MCF 10A (cell line): ENCODE results near the gene RXRA. TPM values are rescaled to one million over a fixed set of nuclear protein-coding genes. Genes with fewer than 3 reads are reported as not detected.

ENCODE experiments used
- BruUV-seq: library from RNA; stranded (reverse); fragments of 400-500 nt; replicated peaks from 2 replicates; lab custom pipeline; 2021; lab: Mats Ljungman, UMichigan
- CTCF ChIA-PET: fragments of 300-600 bp; sonication (Branson Sonifier 250); formaldehyde crosslinking; extraction: SDS; loops from one replicate; lab custom pipeline; 2021; ENCODE audit warnings: antibody characterized with exemption, inconsistent platforms; lab: Yijun Ruan, JAX
- POLR2A ChIA-PET: fragments of 300-600, 350-650 bp; sonication (Branson Sonifier 250); formaldehyde crosslinking; extraction: SDS; loops from one replicate; lab custom pipeline; 2020; ENCODE audit warnings: antibody characterized with exemption, inconsistent platforms; lab: Yijun Ruan, JAX
- DNase-seq: peaks from one replicate; pipeline ENCODE4 v3.0.0-alpha.2; 2018; ENCODE audit not compliant: unreplicated experiment
- H3K27ac Mint-ChIP-seq: one replicate; pipeline ENCODE4 v1.8.0; 2022; ENCODE audit warnings: mild to moderate bottlenecking, low read depth, mixed read lengths; ENCODE audit not compliant: unreplicated experiment
- H3K27me3 Mint-ChIP-seq: one replicate; pipeline ENCODE4 v1.8.0; 2022; ENCODE audit warnings: mixed read lengths; ENCODE audit not compliant: insufficient read depth, unreplicated experiment
- H3K36me3 Mint-ChIP-seq: one replicate; pipeline ENCODE4 v1.8.0; 2022; ENCODE audit warnings: mild to moderate bottlenecking, moderate library complexity, mixed read lengths; ENCODE audit not compliant: insufficient read depth, unreplicated experiment
- H3K4me1 Mint-ChIP-seq: one replicate; pipeline ENCODE4 v1.8.0; 2022; ENCODE audit warnings: mixed read lengths; ENCODE audit not compliant: insufficient read depth, unreplicated experiment
- H3K4me3 Mint-ChIP-seq: one replicate; pipeline ENCODE4 v1.8.0; 2022; ENCODE audit warnings: mild to moderate bottlenecking, moderate library complexity, mixed read lengths; ENCODE audit not compliant: unreplicated experiment
- H3K9me3 Mint-ChIP-seq: one replicate; pipeline ENCODE4 v1.8.0; 2022; ENCODE audit warnings: mixed read lengths; ENCODE audit not compliant: unreplicated experiment
- intact Hi-C: fragments of 100-400 bp; cut with micrococcal nuclease; formaldehyde crosslinking; loops from 2 replicates; pipeline ENCODE4 v1.14.1; 2022
- total RNA-seq: library from RNA; stranded (reverse); gene quantifications from 2 replicates; pipeline ENCODE4 v1.2.3, GENCODE V29; 2022
- TF ChIP-seq, protein P1 (sequence below): fragments of 200-600 bp; IDR thresholded peaks from one replicate; pipeline ENCODE4 v1.8.0; 2022; ENCODE audit warnings: antibody characterized with exemption, mild to moderate bottlenecking; ENCODE audit not compliant: unreplicated experiment

RXRA gene
- total RNA-seq, 1 experiment from 2014 or later: 65.5 TPM

DNA sequence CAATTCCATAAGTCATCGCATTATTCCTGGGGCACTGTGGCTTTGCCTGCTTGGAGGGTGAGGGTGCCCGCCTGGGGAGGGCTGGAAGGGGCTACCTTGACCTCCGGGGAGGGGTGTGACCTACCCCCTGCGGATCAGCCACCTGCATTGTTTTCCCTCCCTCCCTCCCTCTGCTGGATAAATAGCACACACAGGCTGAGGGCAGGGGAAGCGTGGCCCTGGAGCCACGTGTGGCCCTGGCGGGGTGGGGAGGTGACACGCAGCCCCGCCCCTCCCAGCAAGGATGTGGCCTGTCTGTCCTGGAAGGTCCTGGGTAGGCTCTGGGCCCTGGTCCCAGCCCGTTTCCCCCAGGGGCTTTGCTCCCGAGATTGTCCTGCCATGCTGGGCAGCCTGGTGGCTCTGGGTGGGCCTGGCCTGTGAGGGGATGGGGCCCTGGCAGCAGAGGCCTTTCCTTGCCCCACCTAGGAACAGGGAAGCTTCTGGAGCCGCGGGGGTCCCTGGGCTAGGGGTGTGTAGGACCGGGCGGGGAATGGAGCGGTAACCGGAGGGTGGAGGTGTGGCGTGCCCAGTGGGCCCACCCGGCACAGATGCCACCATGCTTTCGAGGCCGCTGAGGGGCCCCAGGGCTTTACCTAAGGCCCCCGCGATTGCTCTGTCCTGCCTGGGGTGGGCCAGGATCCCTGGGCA lies 33.4 kb downstream of the RXRA start:
- POLR2A ChIA-PET: interaction anchor here (0.6 to 2.0 kb wide), 6 partner anchors 12 to 32 kb away, joined by 3 to 8 read pairs (median 4); no protein-coding TSS in a partner anchor
- Mint-ChIP-seq H3K4me1 (peaks cover 52% of the 10 kb centered on the region), H3K27me3 (no peaks in the 10 kb centered on the region), H3K27ac (no peak overlapping the region), H3K36me3 (peaks cover 6% of the 10 kb centered on the region), H3K4me3 (no peak overlapping the region), H3K9me3 (no peaks in the 10 kb centered on the region)
- TF ChIP-seq, protein P1, sequence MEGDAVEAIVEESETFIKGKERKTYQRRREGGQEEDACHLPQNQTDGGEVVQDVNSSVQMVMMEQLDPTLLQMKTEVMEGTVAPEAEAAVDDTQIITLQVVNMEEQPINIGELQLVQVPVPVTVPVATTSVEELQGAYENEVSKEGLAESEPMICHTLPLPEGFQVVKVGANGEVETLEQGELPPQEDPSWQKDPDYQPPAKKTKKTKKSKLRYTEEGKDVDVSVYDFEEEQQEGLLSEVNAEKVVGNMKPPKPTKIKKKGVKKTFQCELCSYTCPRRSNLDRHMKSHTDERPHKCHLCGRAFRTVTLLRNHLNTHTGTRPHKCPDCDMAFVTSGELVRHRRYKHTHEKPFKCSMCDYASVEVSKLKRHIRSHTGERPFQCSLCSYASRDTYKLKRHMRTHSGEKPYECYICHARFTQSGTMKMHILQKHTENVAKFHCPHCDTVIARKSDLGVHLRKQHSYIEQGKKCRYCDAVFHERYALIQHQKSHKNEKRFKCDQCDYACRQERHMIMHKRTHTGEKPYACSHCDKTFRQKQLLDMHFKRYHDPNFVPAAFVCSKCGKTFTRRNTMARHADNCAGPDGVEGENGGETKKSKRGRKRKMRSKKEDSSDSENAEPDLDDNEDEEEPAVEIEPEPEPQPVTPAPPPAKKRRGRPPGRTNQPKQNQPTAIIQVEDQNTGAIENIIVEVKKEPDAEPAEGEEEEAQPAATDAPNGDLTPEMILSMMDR: no peak
- no peak for DNase-seq
- no TSS peak for BruUV-seq
- intact Hi-C loops: loop anchor here (5.0 kb wide), 1 partner anchor 83 kb away; no protein-coding TSS in a partner anchor
- CTCF ChIA-PET: interaction anchor here (0.6 to 0.7 kb wide), 2 partner anchors 29 to 150 kb away, joined by 3 to 4 read pairs; no protein-coding TSS in a partner anchor

- Mint-ChIP-seq H3K4me1 (peaks cover 47% of the 10 kb centered on the region), H3K36me3 (peaks cover 6% of the 10 kb centered on the region), H3K9me3 (no peaks in the 10 kb centered on the region), H3K27me3 (no peaks in the 10 kb centered on the region), H3K27ac (no peak overlapping the region), H3K4me3 (no peak overlapping the region)
- POLR2A ChIA-PET: interaction anchor here (0.6 to 5.3 kb wide), 5 partner anchors 12 to 36 kb away, joined by 3 to 37 read pairs (median 30); no protein-coding TSS in a partner anchor
- BruUV-seq: no TSS peak
- TF ChIP-seq, protein P1: no peak
- CTCF ChIA-PET: interaction anchor here (0.6 to 2.1 kb wide), 2 partner anchors 151 to 190 kb away, joined by 3 to 6 read pairs; no protein-coding TSS in a partner anchor
- intact Hi-C loops: no loop called here
- DNase-seq: no peak
Measured at GRCh38 chr9:134360180-134360759, 34.0 kb downstream of the RXRA start.

GRCh38 chr9:134360897-134361296 lies 34.6 kb downstream of the RXRA start:
- ChIA-PET CTCF (interaction anchor here (0.7 to 2.1 kb wide), 2 partner anchors 32 to 190 kb away, joined by 3 to 6 read pairs; no protein-coding TSS in a partner anchor), POLR2A (interaction anchor here (0.7 to 5.3 kb wide), 5 partner anchors 12 to 49 kb away, joined by 3 to 37 read pairs (median 30); no protein-coding TSS in a partner anchor)
- TF ChIP-seq, protein P1: no peak
- Mint-ChIP-seq H3K4me1 (peaks cover 46% of the 10 kb centered on the region), H3K4me3 (peak overlapping the region; percentile 10), H3K9me3 (no peaks in the 10 kb centered on the region), H3K36me3 (peaks cover 6% of the 10 kb centered on the region), H3K27ac (peak overlapping the region; percentile 12), H3K27me3 (no peaks in the 10 kb centered on the region)
- no TSS peak for BruUV-seq
- intact Hi-C loops: no loop called here
- DNase-seq: peak; percentile 72

- ChIA-PET POLR2A (interaction anchor here (0.7 to 5.3 kb wide), 5 partner anchors 11 to 48 kb away, joined by 3 to 37 read pairs (median 30); no protein-coding TSS in a partner anchor), CTCF (interaction anchor here (0.7 to 2.1 kb wide), 2 partner anchors 33 to 191 kb away, joined by 3 to 6 read pairs; no protein-coding TSS in a partner anchor)
- Mint-ChIP-seq H3K27ac (no peak overlapping the region), H3K4me3 (no peak overlapping the region), H3K36me3 (peaks cover 6% of the 10 kb centered on the region), H3K27me3 (no peaks in the 10 kb centered on the region), H3K4me1 (peaks cover 44% of the 10 kb centered on the region), H3K9me3 (no peaks in the 10 kb centered on the region)
- no peak for DNase-seq
- intact Hi-C loops: no loop called here
- no TSS peak for BruUV-seq
- TF ChIP-seq, protein P1: no peak
Measured at GRCh38 chr9:134361426-134361825, 35.2 kb downstream of the RXRA start.
